ENCODE data around the gene AXIN1.
A peak's percentile ranks its signal among the peaks of the same experiment; 100 is the strongest.

The AXIN1 gene

DNA sequence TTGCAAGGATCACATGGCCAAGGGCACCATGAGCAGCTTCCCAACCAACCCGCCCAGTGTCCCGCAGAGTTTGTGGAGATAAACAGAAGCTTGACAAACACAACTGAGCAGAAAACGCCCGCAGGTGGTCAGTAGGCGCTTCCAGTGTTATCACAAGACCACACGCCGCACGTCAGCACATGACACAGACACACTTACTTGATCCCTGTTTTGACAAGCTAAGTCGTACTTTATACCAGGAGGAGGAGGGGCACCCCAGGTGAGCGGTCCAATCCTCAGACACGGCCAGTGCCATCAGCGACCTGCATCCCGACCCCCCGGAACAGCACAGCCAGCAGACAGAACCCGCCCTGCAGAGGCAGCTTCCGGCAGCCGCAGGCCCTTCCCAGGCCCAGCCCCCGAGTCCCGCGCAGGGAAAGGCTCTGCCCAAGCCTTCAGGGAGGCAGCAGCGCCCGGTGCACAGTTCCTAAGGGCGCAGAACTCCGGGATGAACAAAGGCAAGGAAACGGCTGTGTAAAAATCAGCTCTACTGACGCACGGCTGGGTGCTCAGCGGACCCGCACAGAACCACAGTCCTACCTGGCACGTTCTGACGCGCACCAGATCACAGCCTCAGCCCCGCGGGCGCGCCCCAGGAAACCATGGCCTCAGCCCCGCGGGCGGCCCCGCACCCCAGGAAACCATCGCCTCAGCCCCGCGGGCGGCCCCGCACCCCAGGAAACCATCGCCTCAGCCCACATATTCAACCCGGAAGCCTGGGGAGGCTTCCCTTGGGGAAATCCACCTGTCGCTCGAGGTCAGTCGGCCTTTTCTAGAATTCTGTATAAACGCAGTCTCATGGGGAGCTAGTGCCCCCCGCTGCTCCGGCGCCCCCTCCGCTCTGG, 27.8 kb downstream of the AXIN1 start:
- ChIA-PET POLR2A (ENCODE audit: low non-redundant PET) (no interaction called here), CTCF (no interaction called here)

DNA sequence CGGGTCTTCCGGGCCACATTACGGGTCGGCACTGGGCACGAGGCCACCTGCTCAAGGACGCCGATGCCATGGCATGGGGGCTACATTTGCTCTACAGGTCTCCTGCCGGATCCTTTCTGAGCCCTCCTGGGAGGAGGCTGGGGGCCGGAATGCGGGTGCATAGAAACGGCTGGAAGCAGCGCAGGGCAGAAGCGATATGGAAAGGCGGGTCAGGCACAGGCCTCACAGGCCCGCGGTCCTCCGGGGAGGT, 28.4 kb downstream of the AXIN1 start:
- no peak for DNase-seq (ENCODE audit: low spot score)
- peak overlapping the region; percentile 26 for H3K27ac ChIP-seq
- ChIA-PET CTCF (no interaction called here), POLR2A (ENCODE audit: low non-redundant PET) (no interaction called here)
- TF ChIP-seq, protein P1, sequence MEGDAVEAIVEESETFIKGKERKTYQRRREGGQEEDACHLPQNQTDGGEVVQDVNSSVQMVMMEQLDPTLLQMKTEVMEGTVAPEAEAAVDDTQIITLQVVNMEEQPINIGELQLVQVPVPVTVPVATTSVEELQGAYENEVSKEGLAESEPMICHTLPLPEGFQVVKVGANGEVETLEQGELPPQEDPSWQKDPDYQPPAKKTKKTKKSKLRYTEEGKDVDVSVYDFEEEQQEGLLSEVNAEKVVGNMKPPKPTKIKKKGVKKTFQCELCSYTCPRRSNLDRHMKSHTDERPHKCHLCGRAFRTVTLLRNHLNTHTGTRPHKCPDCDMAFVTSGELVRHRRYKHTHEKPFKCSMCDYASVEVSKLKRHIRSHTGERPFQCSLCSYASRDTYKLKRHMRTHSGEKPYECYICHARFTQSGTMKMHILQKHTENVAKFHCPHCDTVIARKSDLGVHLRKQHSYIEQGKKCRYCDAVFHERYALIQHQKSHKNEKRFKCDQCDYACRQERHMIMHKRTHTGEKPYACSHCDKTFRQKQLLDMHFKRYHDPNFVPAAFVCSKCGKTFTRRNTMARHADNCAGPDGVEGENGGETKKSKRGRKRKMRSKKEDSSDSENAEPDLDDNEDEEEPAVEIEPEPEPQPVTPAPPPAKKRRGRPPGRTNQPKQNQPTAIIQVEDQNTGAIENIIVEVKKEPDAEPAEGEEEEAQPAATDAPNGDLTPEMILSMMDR (conservative IDR thresholded peaks at IDR 0.05; ENCODE audit: low read depth), result no peak

More for the DNA sequence above, 27.8 kb downstream of the AXIN1 start:
- TF ChIP-seq, protein P1 (conservative IDR thresholded peaks at IDR 0.05; ENCODE audit: low read depth), result no peak
- H3K27ac ChIP-seq, result peak overlapping the region; percentile 26
- DNase-seq (ENCODE audit: low spot score), result no peak

DNA sequence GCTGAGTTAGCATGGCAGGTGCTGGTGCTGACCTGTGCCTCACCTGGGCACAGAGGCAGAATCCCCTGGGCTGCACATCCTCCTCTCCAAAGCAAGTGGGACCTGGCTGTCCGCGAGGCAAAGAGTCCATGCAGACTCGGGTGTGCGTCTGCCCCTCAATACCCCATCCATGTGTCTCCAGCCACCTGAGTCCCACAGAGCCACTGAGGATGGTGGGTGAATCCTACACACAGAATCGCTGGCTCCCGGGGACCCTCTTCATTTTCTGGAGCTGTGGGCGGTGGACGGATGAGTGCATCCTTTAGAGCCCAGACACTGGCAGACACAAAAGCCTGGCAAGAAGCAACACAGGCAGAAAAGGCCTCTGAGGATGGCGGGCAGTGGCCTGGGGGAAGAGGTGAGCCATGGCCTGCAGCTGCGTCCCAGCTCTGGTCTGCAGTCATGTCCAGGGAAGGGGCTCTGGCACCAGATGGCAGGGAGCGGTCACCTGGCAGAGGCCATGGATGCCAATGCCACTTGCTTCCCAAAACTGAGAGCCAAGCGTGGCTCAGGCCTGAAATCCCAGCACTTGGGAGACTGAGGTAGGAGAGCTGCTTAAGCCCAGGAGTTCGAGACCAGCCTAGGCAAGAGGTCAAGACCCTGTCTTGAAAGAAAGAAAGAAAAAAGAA, 29.9 kb downstream of the AXIN1 start:
- DNase-seq (ENCODE audit: low spot score), result no peak
- TF ChIP-seq, protein P1 (conservative IDR thresholded peaks at IDR 0.05; ENCODE audit: low read depth), result no peak
- H3K27ac ChIP-seq, result peak overlapping the region; percentile 34
- ChIA-PET CTCF (no interaction called here), POLR2A (ENCODE audit: low non-redundant PET) (no interaction called here)

DNA sequence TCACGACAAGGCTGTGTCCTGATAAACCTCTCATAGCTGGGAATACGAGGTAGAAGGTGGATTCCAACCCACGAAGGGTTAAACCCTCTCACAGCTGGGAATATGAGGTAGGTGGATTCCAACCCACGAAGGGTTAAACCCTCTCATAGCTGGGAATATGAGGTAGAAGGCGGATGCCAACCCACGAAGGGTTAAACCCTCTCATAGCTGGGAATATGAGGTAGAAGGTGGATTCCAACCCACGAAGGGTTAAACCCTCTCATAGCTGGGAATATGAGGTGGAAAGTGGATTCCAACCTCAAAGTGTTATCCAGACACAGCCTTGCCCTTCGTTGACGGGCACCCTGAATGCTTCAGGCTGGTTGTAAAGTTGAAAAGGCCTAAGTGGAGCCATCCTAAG, 31.0 kb downstream of the AXIN1 start:
- POLR2A ChIA-PET (ENCODE audit: low non-redundant PET), result no interaction called here
- TF ChIP-seq, protein P1 (conservative IDR thresholded peaks at IDR 0.05; ENCODE audit: low read depth), result no peak
- CTCF ChIA-PET, result interaction anchor here (0.6 kb wide), 3 partner anchors 12 to 80 kb away, joined by 3 to 7 read pairs (median 4); partner anchors contain the start of gene DECR2
- DNase-seq (ENCODE audit: low spot score), result no peak
- 0 out of 2 replicates have a peak overlapping the region, but pooled peaks have one; percentile 34 for H3K27ac ChIP-seq

DNA sequence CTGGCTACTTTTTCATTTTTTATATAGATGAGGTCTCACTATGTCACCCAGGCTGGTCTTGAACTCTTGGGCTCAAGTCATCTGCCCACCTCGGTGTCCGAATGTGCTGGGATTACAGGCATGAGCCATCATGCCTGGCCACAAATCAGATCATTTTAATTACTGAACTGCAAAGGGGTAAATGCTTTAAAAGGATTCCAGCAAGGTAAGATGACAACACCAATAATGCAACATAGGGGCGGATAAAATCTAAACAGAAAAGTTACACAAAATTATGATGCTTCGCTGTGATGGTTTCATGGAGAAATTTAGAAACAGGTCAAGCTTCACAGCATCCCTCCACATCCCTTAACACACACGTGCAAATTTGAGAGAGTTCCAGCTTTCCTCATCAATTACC, 32.3 kb downstream of the AXIN1 start:
- peak overlapping the region; percentile 31; the same call in 1 of the 2 replicates for H3K27ac ChIP-seq
- ChIA-PET POLR2A (ENCODE audit: low non-redundant PET) (no interaction called here), CTCF (no interaction called here)
- TF ChIP-seq, protein P1 (conservative IDR thresholded peaks at IDR 0.05; ENCODE audit: low read depth), result no peak
- no peak for DNase-seq (ENCODE audit: low spot score)

DNA sequence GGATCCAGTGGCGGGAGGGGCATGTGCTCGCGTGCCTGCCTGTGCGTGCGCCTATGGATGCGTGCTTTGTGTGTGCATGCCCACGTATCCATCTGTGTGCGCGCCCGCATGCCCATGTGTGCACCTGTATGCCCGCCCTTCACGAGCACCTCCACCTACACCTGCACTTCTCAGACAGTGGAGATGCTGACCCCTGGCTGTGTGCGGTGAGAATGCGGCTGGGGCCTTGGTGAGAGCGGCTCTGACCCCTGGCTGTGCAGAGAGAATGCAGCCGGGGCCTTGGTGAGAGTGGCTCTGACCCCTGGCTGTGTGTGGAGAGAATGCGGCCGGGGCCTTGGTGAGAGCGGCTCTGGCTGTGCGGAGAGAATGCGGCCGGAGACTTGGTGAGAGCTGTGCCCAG, 33.9 kb downstream of the AXIN1 start:
- CTCF ChIA-PET, result no interaction called here
- TF ChIP-seq, protein P1 (conservative IDR thresholded peaks at IDR 0.05; ENCODE audit: low read depth), result no peak
- POLR2A ChIA-PET (ENCODE audit: low non-redundant PET), result no interaction called here
- DNase-seq (ENCODE audit: low spot score), result no peak
- H3K27ac ChIP-seq, result peak overlapping the region; percentile 8; the same call in 1 of the 2 replicates

All from RWPE1 (cell line).